Endothelial cell (in vitro differentiated cells): ENCODE results near the gene TNFRSF19. TPM values are rescaled to one million over a fixed set of nuclear protein-coding genes. Genes with fewer than 3 reads are reported as not detected.

Experiments
- DNase-seq: peaks from one replicate; pipeline ENCODE4 v3.0.0; 2021; ENCODE audit warnings: low spot score
- H3K27ac Mint-ChIP-seq: one replicate; pipeline ENCODE4 v1.8.0; 2021; ENCODE audit warnings: mixed read lengths, inconsistent platforms; ENCODE audit not compliant: unreplicated experiment
- H3K27me3 Mint-ChIP-seq: one replicate; pipeline ENCODE4 v1.8.0; 2021; ENCODE audit warnings: mild to moderate bottlenecking, moderate library complexity, mixed read lengths, inconsistent platforms; ENCODE audit not compliant: unreplicated experiment
- H3K36me3 Mint-ChIP-seq: one replicate; pipeline ENCODE4 v1.8.0; 2021; ENCODE audit warnings: mild to moderate bottlenecking, low read depth, mixed read lengths, inconsistent platforms; ENCODE audit not compliant: unreplicated experiment
- H3K4me1 Mint-ChIP-seq: one replicate; pipeline ENCODE4 v1.8.0; 2021; ENCODE audit warnings: mild to moderate bottlenecking, mixed read lengths, inconsistent platforms; ENCODE audit not compliant: unreplicated experiment
- H3K4me3 Mint-ChIP-seq: one replicate; pipeline ENCODE4 v1.8.0; 2021; ENCODE audit warnings: mild to moderate bottlenecking, mixed read lengths, inconsistent platforms; ENCODE audit not compliant: unreplicated experiment
- H3K9me3 Mint-ChIP-seq: one replicate; pipeline ENCODE4 v1.8.0; 2021; ENCODE audit warnings: mixed read lengths, inconsistent platforms; ENCODE audit not compliant: unreplicated experiment
- total RNA-seq: library from RNA; stranded (reverse); fragmentation: NEBNext Ultra II Directional; extraction: Animal tissue kit (Norgen Biotek cat#: 25700); gene quantifications from one replicate; pipeline ENCODE4 v1.2.1, GENCODE V29; 2021; ENCODE audit not compliant: unreplicated experiment
- TF ChIP-seq, protein P1 (sequence below): fragments of 200-600 bp; sonication (generic); IDR thresholded peaks from one replicate; pipeline ENCODE4 v1.5.0; 2021; ENCODE audit warnings: antibody characterized with exemption; ENCODE audit not compliant: unreplicated experiment

TNFRSF19 gene
- total RNA-seq, 1 donor from 2014 or later, result 8.8 TPM

DNA sequence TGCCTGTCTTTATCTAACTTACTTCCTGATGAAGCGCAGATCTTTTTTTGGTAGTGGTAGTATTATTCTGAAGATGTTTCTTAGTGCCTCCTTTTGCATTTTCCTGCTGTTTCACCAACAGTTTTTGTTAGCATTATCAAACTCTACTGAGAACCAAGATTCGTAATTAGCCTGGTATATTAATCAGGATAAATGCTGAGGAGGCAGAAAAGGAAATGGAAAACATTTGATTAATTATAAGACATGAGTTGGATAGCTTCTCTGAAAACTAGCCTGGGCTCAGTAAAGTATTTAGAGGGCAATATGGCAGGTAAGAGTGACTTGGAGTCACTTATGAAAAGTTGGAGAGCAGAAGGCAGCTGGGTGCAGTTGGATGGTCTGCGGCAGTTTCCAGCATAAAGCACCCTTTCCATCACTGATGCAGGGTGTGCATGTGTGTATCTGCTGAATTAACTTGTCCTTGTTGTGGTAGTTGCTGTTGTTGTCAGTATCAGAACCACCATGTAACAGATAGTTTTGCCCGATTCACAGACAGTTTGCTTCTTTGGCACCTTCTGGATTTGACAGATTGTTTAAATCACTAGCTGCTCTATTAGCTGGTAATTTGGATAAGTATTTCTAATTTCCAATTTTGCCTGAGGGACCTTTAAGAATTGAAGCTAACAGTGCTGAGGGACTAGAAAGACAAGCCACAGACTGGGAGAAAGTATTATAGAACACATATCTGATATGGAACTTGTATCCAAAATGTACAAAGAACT, 6.9 kb upstream of the TNFRSF19 start:
- TF ChIP-seq, protein P1, sequence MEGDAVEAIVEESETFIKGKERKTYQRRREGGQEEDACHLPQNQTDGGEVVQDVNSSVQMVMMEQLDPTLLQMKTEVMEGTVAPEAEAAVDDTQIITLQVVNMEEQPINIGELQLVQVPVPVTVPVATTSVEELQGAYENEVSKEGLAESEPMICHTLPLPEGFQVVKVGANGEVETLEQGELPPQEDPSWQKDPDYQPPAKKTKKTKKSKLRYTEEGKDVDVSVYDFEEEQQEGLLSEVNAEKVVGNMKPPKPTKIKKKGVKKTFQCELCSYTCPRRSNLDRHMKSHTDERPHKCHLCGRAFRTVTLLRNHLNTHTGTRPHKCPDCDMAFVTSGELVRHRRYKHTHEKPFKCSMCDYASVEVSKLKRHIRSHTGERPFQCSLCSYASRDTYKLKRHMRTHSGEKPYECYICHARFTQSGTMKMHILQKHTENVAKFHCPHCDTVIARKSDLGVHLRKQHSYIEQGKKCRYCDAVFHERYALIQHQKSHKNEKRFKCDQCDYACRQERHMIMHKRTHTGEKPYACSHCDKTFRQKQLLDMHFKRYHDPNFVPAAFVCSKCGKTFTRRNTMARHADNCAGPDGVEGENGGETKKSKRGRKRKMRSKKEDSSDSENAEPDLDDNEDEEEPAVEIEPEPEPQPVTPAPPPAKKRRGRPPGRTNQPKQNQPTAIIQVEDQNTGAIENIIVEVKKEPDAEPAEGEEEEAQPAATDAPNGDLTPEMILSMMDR, result no peak
- Mint-ChIP-seq H3K27me3 (no peaks in the 10 kb centered on the region), H3K4me3 (no peak overlapping the region), H3K36me3 (no peaks in the 10 kb centered on the region), H3K27ac (no peak overlapping the region), H3K4me1 (no peaks in the 10 kb centered on the region), H3K9me3 (no peaks in the 10 kb centered on the region)
- DNase-seq, result no peak

GRCh38 chr13:23567906-23568460, 2.2 kb upstream of the TNFRSF19 start:
- peaks cover 7% of the 10 kb centered on the region for H3K4me1 Mint-ChIP-seq
- no peaks in the 10 kb centered on the region for H3K9me3 Mint-ChIP-seq
- TF ChIP-seq, protein P1, result no peak
- no peaks in the 10 kb centered on the region for H3K36me3 Mint-ChIP-seq
- no peak overlapping the region for H3K27ac Mint-ChIP-seq
- DNase-seq, result no peak
- H3K4me3 Mint-ChIP-seq, result no peak overlapping the region
- no peaks in the 10 kb centered on the region for H3K27me3 Mint-ChIP-seq

GRCh38 chr13:23570921-23571315, 706 bp downstream of the TNFRSF19 start:
- H3K4me3 Mint-ChIP-seq, result no peak overlapping the region

DNA sequence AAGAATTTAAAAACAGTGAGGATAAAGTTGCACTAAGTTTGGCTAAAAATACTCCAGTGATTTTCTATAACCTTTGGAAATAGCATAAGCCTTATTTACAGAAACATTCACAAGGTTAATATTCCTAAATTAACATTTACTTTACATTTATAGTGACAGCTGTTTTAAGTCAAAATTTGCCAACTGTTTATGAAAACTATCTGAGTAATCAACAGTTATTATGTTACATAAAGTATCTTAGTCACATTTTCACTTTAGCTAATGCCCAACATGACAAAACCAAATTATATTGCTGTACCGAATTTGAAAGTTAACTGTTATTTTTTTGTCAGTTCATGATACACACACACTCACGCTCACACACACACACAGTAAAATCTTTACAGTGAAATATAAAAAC, 1.2 kb downstream of the TNFRSF19 start:
- H3K27me3 Mint-ChIP-seq, result peaks cover 1% of the 10 kb centered on the region
- H3K27ac Mint-ChIP-seq, result no peak overlapping the region
- H3K4me1 Mint-ChIP-seq, result peaks cover 7% of the 10 kb centered on the region
- TF ChIP-seq, protein P1, result no peak
- H3K36me3 Mint-ChIP-seq, result no peaks in the 10 kb centered on the region
- DNase-seq, result no peak
- H3K9me3 Mint-ChIP-seq, result no peaks in the 10 kb centered on the region
- no peak overlapping the region for H3K4me3 Mint-ChIP-seq

More at GRCh38 chr13:23570921-23571315, 706 bp downstream of the TNFRSF19 start:
- no peak for DNase-seq
- Mint-ChIP-seq H3K36me3 (no peaks in the 10 kb centered on the region), H3K4me1 (peaks cover 7% of the 10 kb centered on the region), H3K27me3 (peaks cover 1% of the 10 kb centered on the region), H3K9me3 (no peaks in the 10 kb centered on the region), H3K27ac (no peak overlapping the region)
- TF ChIP-seq, protein P1, result no peak

DNA sequence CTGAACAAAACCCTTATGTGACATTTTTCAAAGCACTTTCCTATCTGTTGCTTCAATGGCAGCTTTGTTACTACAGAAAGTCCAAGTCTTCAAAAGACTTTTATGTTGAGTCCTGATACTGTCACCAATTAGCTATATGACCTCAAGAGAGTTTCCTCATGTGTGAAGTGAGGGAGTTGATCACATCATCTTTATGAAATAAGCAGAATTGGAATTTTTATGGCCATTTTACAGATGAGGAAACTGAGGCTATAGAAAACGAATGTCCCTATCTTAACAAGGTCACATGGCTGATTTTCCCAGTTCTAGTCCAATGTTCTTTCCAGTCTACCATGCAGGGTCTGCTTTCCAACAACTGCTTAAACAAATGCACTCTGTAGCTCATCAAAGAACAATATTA, 2.6 kb downstream of the TNFRSF19 start:
- TF ChIP-seq, protein P1, result no peak
- Mint-ChIP-seq H3K4me3 (no peak overlapping the region), H3K27ac (no peak overlapping the region), H3K4me1 (peaks cover 12% of the 10 kb centered on the region), H3K9me3 (no peaks in the 10 kb centered on the region), H3K36me3 (peaks cover 4% of the 10 kb centered on the region), H3K27me3 (peaks cover 1% of the 10 kb centered on the region)
- DNase-seq, result no peak
